ENCODE measurements around the gene ATP8B3. TPM values are rescaled to one million over a fixed set of nuclear protein-coding genes. Genes with fewer than 3 reads are reported as not detected.

ATP8B3 gene
- total and polyA plus RNA-seq, 9 of the 15 experiments (the other 6 are each of a cell fraction or from before 2014, with no cell fraction given), result 1.2 to 12.3 (median 3.8) TPM

DNA sequence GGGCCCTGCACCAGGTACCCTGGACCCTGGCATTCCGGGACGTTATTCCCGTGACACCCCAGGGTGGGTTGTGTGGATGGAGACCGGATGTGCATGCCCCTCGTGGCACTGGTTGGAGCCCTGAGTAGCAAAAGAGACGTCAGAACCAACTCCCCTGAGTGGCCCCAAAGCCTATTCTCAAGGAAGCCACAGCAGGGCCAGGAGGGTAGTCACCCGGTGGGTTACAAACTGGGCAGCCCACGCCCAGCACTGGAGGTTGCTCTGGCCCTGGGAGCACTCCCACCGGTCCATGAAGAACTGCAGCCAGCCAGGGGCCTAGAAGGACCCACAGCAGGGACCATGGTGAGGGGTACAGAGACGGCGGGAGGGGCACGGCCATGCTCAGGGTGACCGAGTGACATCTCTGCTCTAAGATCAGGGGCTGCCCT is 43.8 kb upstream of the ATP8B3 start (continued):
- TF ChIP-seq, protein P1, sequence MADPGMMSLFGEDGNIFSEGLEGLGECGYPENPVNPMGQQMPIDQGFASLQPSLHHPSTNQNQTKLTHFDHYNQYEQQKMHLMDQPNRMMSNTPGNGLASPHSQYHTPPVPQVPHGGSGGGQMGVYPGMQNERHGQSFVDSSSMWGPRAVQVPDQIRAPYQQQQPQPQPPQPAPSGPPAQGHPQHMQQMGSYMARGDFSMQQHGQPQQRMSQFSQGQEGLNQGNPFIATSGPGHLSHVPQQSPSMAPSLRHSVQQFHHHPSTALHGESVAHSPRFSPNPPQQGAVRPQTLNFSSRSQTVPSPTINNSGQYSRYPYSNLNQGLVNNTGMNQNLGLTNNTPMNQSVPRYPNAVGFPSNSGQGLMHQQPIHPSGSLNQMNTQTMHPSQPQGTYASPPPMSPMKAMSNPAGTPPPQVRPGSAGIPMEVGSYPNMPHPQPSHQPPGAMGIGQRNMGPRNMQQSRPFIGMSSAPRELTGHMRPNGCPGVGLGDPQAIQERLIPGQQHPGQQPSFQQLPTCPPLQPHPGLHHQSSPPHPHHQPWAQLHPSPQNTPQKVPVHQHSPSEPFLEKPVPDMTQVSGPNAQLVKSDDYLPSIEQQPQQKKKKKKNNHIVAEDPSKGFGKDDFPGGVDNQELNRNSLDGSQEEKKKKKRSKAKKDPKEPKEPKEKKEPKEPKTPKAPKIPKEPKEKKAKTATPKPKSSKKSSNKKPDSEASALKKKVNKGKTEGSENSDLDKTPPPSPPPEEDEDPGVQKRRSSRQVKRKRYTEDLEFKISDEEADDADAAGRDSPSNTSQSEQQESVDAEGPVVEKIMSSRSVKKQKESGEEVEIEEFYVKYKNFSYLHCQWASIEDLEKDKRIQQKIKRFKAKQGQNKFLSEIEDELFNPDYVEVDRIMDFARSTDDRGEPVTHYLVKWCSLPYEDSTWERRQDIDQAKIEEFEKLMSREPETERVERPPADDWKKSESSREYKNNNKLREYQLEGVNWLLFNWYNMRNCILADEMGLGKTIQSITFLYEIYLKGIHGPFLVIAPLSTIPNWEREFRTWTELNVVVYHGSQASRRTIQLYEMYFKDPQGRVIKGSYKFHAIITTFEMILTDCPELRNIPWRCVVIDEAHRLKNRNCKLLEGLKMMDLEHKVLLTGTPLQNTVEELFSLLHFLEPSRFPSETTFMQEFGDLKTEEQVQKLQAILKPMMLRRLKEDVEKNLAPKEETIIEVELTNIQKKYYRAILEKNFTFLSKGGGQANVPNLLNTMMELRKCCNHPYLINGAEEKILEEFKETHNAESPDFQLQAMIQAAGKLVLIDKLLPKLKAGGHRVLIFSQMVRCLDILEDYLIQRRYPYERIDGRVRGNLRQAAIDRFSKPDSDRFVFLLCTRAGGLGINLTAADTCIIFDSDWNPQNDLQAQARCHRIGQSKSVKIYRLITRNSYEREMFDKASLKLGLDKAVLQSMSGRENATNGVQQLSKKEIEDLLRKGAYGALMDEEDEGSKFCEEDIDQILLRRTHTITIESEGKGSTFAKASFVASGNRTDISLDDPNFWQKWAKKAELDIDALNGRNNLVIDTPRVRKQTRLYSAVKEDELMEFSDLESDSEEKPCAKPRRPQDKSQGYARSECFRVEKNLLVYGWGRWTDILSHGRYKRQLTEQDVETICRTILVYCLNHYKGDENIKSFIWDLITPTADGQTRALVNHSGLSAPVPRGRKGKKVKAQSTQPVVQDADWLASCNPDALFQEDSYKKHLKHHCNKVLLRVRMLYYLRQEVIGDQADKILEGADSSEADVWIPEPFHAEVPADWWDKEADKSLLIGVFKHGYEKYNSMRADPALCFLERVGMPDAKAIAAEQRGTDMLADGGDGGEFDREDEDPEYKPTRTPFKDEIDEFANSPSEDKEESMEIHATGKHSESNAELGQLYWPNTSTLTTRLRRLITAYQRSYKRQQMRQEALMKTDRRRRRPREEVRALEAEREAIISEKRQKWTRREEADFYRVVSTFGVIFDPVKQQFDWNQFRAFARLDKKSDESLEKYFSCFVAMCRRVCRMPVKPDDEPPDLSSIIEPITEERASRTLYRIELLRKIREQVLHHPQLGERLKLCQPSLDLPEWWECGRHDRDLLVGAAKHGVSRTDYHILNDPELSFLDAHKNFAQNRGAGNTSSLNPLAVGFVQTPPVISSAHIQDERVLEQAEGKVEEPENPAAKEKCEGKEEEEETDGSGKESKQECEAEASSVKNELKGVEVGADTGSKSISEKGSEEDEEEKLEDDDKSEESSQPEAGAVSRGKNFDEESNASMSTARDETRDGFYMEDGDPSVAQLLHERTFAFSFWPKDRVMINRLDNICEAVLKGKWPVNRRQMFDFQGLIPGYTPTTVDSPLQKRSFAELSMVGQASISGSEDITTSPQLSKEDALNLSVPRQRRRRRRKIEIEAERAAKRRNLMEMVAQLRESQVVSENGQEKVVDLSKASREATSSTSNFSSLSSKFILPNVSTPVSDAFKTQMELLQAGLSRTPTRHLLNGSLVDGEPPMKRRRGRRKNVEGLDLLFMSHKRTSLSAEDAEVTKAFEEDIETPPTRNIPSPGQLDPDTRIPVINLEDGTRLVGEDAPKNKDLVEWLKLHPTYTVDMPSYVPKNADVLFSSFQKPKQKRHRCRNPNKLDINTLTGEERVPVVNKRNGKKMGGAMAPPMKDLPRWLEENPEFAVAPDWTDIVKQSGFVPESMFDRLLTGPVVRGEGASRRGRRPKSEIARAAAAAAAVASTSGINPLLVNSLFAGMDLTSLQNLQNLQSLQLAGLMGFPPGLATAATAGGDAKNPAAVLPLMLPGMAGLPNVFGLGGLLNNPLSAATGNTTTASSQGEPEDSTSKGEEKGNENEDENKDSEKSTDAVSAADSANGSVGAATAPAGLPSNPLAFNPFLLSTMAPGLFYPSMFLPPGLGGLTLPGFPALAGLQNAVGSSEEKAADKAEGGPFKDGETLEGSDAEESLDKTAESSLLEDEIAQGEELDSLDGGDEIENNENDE (IDR thresholded peaks at IDR 0.05; ENCODE audit: low read depth, low read length), result no peak
- TF ChIP-seq SRSF1 (IDR thresholded peaks at IDR 0.05; ENCODE audit: low read depth, low read length), result no peak
- no peak for TF ChIP-seq NELFE (IDR thresholded peaks at IDR 0.05; ENCODE audit: insufficient read depth, insufficient read length)
- TF ChIP-seq ARID1B (IDR thresholded peaks at IDR 0.05), result no peak
